HCT116 (cell line): ENCODE data around the gene GRIK1. TPM values are rescaled to one million over a fixed set of nuclear protein-coding genes. Genes with fewer than 3 reads are reported as not detected.

Experiments
- ATAC-seq: fragments of 200-7000 bp; cut with Tn5 transposase; 2 replicates; pipeline ENCODE4 v1.9.1; 2020; ENCODE audit warnings: mild to moderate bottlenecking, moderate library complexity
- BruUV-seq: library from RNA; stranded (reverse); fragments of 400-500 nt; replicated peaks from 2 replicates; lab custom pipeline; 2021; lab: Mats Ljungman, UMichigan
- CTCF ChIA-PET: fragments of 300-600 bp; sonication (Branson Sonifier 250); formaldehyde crosslinking; loops from one replicate; lab custom pipeline; 2021; ENCODE audit warnings: antibody characterized with exemption; lab: Charles Lee
- POLR2A ChIA-PET: fragments of 300-600, 350-600 bp; sonication (Branson Sonifier 250); formaldehyde crosslinking; loops from one replicate; lab custom pipeline; 2021; ENCODE audit warnings: antibody characterized with exemption; lab: Charles Lee
- RAD21 ChIA-PET, 2 experiments: fragments of 300-600 bp; sonication (Branson Sonifier 250); formaldehyde crosslinking; loops; one replicate each; lab custom pipeline; 2023; ENCODE audit warnings: low total read pairs in 2 of 2; ENCODE audit not compliant: uncharacterized antibody in 2 of 2, unreplicated experiment in 2 of 2, low non-redundant PET in 1 of 2; lab: Charles Lee
- DNase-seq: peaks from one replicate; pipeline ENCODE4 v3.0.0-alpha.2; 2010; ENCODE audit warnings: low read depth, low spot score
- H2AFZ ChIP-seq: fragments of 200-600 bp; shearing (Covaris generic), sonication (generic); 2 replicates; pipeline ENCODE4 v1.6.1; 2017; ENCODE audit warnings: low read depth, mixed run types, mixed read lengths, antibody characterized with exemption, low read length; ENCODE audit not compliant: poor library complexity, severe bottlenecking
- H3K27ac ChIP-seq: 2 replicates; pipeline ENCODE4 v1.5.1; 2012; ENCODE audit warnings: low read depth, low read length
- H3K27me3 ChIP-seq: fragments of 200-600 bp; sonication (generic); 2 replicates; pipeline ENCODE4 v1.6.1; 2016; ENCODE audit warnings: mixed run types, low read length, mixed read lengths; ENCODE audit not compliant: insufficient read depth
- H3K36me3 ChIP-seq, 2 experiments: fragments of 200-500 bp in 1 of 2; fragments of 200-600 bp in 1 of 2; sonication (Bioruptor generic) in 1 of 2; sonication (generic) in 1 of 2; 2 replicates each; pipeline versions ENCODE4 v1.5.1 to v1.6.1; 2014 to 2016; ENCODE audit warnings: low read length in 2 of 2, inconsistent platforms in 1 of 2, mixed read lengths in 1 of 2, mixed run types in 1 of 2; ENCODE audit not compliant: insufficient read depth in 2 of 2, control insufficient read depth in 1 of 2
- H3K4me1 ChIP-seq, 2 experiments: fragments of 200-600 bp in 1 of 2; sonication (generic) in 1 of 2; 2 replicates each; pipeline versions ENCODE4 v1.5.1 to v1.6.1; 2012 to 2017; ENCODE audit warnings: low read length in 2 of 2, inconsistent platforms in 1 of 2, mild to moderate bottlenecking in 1 of 2, mixed read lengths in 1 of 2, mixed run types in 1 of 2, moderate library complexity in 1 of 2; ENCODE audit not compliant: insufficient read depth in 2 of 2, control insufficient read depth in 1 of 2
- H3K4me2 ChIP-seq: fragments of 200-600 bp; sonication (generic); 2 replicates; pipeline ENCODE4 v1.6.1; 2017; ENCODE audit warnings: mixed run types, low read length, mixed read lengths
- H3K4me3 ChIP-seq, 2 experiments: fragments of 200-600 bp in 1 of 2; sonication (generic) in 1 of 2; replicated peaks in 1 of 2; 2 replicates each; pipeline ENCODE4 v1.5.1; 2011 to 2016; ENCODE audit warnings: low read length in 2 of 2, control low read depth in 1 of 2, low read depth in 1 of 2, mild to moderate bottlenecking in 1 of 2, mixed read lengths in 1 of 2, mixed run types in 1 of 2
- H3K79me2 ChIP-seq: fragments of 200-600 bp; sonication (generic); 2 replicates; pipeline ENCODE4 v1.6.1; 2017; ENCODE audit warnings: mild to moderate bottlenecking, mixed run types, low read length, moderate library complexity, mixed read lengths; ENCODE audit not compliant: insufficient read depth
- H3K9ac ChIP-seq: fragments of 200-600 bp; sonication (generic); 2 replicates; pipeline ENCODE4 v1.6.1; 2016; ENCODE audit warnings: low read length, mixed read lengths
- H3K9me2 ChIP-seq: fragments of 200-600 bp; sonication (generic), shearing (Covaris generic); 2 replicates; pipeline ENCODE4 v1.6.1; 2017; ENCODE audit warnings: mixed run types, mild to moderate bottlenecking, moderate library complexity; ENCODE audit not compliant: insufficient read depth
- H3K9me3 ChIP-seq, 2 experiments: fragments of 200-500 bp in 1 of 2; fragments of 200-600 bp in 1 of 2; sonication (Bioruptor generic) in 1 of 2; sonication (generic) in 1 of 2; 2 replicates each; pipeline ENCODE4 v1.6.1; 2014 to 2017; ENCODE audit warnings: low read length in 2 of 2, mixed read lengths in 2 of 2, inconsistent platforms in 1 of 2, low read depth in 1 of 2, mild to moderate bottlenecking in 1 of 2, mixed run types in 1 of 2, moderate library complexity in 1 of 2; ENCODE audit not compliant: control insufficient read depth in 1 of 2, insufficient read depth in 1 of 2
- H4K20me1 ChIP-seq: fragments of 200-600 bp; sonication (generic), shearing (Covaris generic); 2 replicates; pipeline ENCODE4 v1.6.1; 2017; ENCODE audit warnings: mixed run types, mild to moderate bottlenecking, moderate library complexity; ENCODE audit not compliant: insufficient read depth
- CBX3 ChIP-seq: IDR thresholded peaks from 2 replicates; pipeline ENCODE4 v1.6.1; 2012; ENCODE audit warnings: low read depth
- CEBPB ChIP-seq: IDR thresholded peaks from 2 replicates; pipeline ENCODE4 v1.6.1; 2012; ENCODE audit warnings: low read depth
- ELF1 ChIP-seq: IDR thresholded peaks from 2 replicates; pipeline ENCODE4 v1.6.1; 2012; ENCODE audit warnings: low read depth, borderline replicate concordance
- EZH2 ChIP-seq: fragments of 200-600 bp; sonication (generic); IDR thresholded peaks from 2 replicates; pipeline ENCODE4 v1.6.1; 2017; ENCODE audit warnings: antibody characterized with exemption, mixed run types
- POLR2A ChIP-seq: IDR thresholded peaks from 2 replicates; pipeline ENCODE4 v1.7.0; 2011; ENCODE audit warnings: borderline replicate concordance; ENCODE audit not compliant: insufficient read depth, insufficient read length; ENCODE audit errors: extremely low read depth
- POLR2AphosphoS5 ChIP-seq: IDR thresholded peaks from 2 replicates; pipeline ENCODE4 v1.6.1; 2011; ENCODE audit warnings: mild to moderate bottlenecking, low read depth, low read length, moderate library complexity
- SIN3A ChIP-seq: IDR thresholded peaks from 2 replicates; pipeline ENCODE4 v1.6.1; 2012; ENCODE audit warnings: low read depth
- SP1 ChIP-seq: IDR thresholded peaks from 2 replicates; pipeline ENCODE4 v1.6.1; 2012; ENCODE audit warnings: low read depth
- SRF ChIP-seq: IDR thresholded peaks from 2 replicates; pipeline ENCODE4 v1.6.1; 2012; ENCODE audit warnings: low read depth
- YY1 ChIP-seq: IDR thresholded peaks from 2 replicates; pipeline ENCODE4 v1.6.1; 2011; ENCODE audit warnings: low read length, low read depth, moderate library complexity, mild to moderate bottlenecking; ENCODE audit not compliant: insufficient replicate concordance; ENCODE audit errors: extremely low read depth
- ZFX ChIP-seq: fragments of 450-650 bp; IDR thresholded peaks from 2 replicates; pipeline ENCODE4 v1.6.1; 2017
- intact Hi-C: fragments of 100-400 bp; cut with micrococcal nuclease; formaldehyde crosslinking; loops from 2 replicates; pipeline ENCODE4 v1.10.0; 2022
- total RNA-seq: library from RNA; stranded (reverse); gene quantifications from one replicate; pipeline ENCODE4 v1.2.1, GENCODE V29; 2021; ENCODE audit not compliant: unreplicated experiment
- TF ChIP-seq, protein P1 (sequence below): IDR thresholded peaks from 2 replicates; pipeline ENCODE4 v1.6.1; 2012; ENCODE audit warnings: low read depth
- TF ChIP-seq, protein P2 (sequence below): IDR thresholded peaks from 2 replicates; pipeline ENCODE4 v1.6.1; 2012
- TF ChIP-seq, protein P3 (sequence below), 3 experiments: fragments of 200-600 bp in 1 of 3; sonication (generic) in 1 of 3; IDR thresholded peaks in 2 of 3; conservative IDR thresholded peaks in 1 of 3; 2 replicates each; pipeline ENCODE4 v1.5.1; 2012 to 2017; ENCODE audit warnings: low read depth in 2 of 3, low read length in 2 of 3, antibody characterized with exemption in 1 of 3, borderline replicate concordance in 1 of 3, control low read depth in 1 of 3, mild to moderate bottlenecking in 1 of 3, mixed read lengths in 1 of 3, mixed run types in 1 of 3, moderate library complexity in 1 of 3; ENCODE audit not compliant: insufficient read depth in 1 of 3
- TF ChIP-seq, protein P4 (sequence below): IDR thresholded peaks from 2 replicates; pipeline ENCODE4 v1.6.1; 2012

The GRIK1 gene
- total RNA-seq, 1 experiment from 2014 or later, result not detected

DNA sequence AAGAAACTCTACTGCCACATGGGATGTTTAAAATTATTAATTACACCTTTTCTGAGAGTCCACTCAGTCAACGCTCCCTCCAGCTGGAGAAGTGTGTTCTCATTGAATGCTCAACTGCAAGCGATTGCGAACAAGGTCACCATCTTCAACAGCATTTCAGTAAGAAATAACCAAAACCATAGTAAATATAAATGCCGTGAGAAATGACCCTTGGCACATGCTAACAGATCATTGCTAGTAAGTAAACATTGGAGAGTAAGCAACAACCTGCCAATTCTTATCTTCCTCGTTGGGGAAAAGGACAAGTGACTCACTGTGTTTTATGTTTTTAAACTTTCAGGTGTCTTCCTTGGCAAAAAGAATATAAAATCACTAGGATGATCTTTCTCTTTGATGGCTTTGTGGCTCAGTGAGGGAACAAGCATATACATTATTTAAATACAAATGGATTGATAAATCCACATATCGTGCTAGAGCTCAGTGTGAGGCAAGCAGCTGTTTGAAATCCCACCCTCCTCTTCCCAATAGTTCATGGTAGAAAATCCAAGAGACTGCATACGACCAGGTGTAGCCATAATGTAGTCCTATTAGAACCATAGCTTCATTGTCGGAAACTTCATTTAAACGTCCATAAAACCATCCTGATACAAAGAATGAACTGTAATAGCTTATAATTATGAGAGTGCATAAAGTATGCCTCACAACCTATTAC, 214.6 kb downstream of the GRIK1 start (continued):
- no peak for TF ChIP-seq CBX3
- TF ChIP-seq CEBPB, result no peak
- no peak for TF ChIP-seq SP1
- TF ChIP-seq EZH2, result no peak

DNA sequence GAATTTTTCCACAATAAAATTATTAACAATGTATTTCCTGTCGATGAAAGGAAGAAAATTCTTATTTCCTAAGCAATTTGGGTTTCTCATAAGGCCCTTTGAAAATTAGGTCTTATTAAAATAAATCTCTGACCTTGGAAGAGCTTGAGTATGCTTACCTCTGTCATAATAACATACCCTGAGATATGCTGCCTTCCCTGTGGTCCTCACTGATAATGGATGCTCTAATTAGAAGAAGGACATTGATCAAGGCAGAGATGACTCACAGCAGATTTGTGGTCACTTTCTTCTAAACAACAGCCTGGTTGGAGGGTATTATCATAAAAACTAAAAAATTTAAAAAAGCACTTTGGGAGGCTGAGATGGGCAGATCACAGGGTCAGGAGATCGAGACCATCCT, 217.8 kb downstream of the GRIK1 start:
- H3K4me2 ChIP-seq, result no peak overlapping the region

More for the DNA sequence above, 217.8 kb downstream of the GRIK1 start:
- CTCF ChIA-PET, result no interaction called here
- BruUV-seq, result no TSS peak
- DNase-seq (no peak), ATAC-seq (no peak)
- peaks cover 7 to 13% of the 10 kb centered on the region in 2 experiments; a peak in 2 of 4 replicates for H3K9me3 ChIP-seq
- intact Hi-C loops, result no loop called here
- TF ChIP-seq, protein P1, sequence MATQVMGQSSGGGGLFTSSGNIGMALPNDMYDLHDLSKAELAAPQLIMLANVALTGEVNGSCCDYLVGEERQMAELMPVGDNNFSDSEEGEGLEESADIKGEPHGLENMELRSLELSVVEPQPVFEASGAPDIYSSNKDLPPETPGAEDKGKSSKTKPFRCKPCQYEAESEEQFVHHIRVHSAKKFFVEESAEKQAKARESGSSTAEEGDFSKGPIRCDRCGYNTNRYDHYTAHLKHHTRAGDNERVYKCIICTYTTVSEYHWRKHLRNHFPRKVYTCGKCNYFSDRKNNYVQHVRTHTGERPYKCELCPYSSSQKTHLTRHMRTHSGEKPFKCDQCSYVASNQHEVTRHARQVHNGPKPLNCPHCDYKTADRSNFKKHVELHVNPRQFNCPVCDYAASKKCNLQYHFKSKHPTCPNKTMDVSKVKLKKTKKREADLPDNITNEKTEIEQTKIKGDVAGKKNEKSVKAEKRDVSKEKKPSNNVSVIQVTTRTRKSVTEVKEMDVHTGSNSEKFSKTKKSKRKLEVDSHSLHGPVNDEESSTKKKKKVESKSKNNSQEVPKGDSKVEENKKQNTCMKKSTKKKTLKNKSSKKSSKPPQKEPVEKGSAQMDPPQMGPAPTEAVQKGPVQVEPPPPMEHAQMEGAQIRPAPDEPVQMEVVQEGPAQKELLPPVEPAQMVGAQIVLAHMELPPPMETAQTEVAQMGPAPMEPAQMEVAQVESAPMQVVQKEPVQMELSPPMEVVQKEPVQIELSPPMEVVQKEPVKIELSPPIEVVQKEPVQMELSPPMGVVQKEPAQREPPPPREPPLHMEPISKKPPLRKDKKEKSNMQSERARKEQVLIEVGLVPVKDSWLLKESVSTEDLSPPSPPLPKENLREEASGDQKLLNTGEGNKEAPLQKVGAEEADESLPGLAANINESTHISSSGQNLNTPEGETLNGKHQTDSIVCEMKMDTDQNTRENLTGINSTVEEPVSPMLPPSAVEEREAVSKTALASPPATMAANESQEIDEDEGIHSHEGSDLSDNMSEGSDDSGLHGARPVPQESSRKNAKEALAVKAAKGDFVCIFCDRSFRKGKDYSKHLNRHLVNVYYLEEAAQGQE, result no peak
- TF ChIP-seq SRF, result no peak
- TF ChIP-seq, protein P2, sequence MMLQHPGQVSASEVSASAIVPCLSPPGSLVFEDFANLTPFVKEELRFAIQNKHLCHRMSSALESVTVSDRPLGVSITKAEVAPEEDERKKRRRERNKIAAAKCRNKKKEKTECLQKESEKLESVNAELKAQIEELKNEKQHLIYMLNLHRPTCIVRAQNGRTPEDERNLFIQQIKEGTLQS, result no peak
- TF ChIP-seq SP1, result no peak
- TF ChIP-seq CEBPB, result no peak
- TF ChIP-seq, protein P3, sequence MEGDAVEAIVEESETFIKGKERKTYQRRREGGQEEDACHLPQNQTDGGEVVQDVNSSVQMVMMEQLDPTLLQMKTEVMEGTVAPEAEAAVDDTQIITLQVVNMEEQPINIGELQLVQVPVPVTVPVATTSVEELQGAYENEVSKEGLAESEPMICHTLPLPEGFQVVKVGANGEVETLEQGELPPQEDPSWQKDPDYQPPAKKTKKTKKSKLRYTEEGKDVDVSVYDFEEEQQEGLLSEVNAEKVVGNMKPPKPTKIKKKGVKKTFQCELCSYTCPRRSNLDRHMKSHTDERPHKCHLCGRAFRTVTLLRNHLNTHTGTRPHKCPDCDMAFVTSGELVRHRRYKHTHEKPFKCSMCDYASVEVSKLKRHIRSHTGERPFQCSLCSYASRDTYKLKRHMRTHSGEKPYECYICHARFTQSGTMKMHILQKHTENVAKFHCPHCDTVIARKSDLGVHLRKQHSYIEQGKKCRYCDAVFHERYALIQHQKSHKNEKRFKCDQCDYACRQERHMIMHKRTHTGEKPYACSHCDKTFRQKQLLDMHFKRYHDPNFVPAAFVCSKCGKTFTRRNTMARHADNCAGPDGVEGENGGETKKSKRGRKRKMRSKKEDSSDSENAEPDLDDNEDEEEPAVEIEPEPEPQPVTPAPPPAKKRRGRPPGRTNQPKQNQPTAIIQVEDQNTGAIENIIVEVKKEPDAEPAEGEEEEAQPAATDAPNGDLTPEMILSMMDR (IDR thresholded peaks at IDR 0.05 in 2 of 3, conservative IDR thresholded peaks at IDR 0.05 in 1 of 3; ENCODE audit: borderline replicate concordance in 1 of 3, insufficient read depth in 1 of 3, low read depth in 2 of 3, low read length in 2 of 3), result no peak
- TF ChIP-seq YY1, result no peak
- TF ChIP-seq POLR2A, result no peak
- no peak for TF ChIP-seq ELF1
- TF ChIP-seq, protein P4, sequence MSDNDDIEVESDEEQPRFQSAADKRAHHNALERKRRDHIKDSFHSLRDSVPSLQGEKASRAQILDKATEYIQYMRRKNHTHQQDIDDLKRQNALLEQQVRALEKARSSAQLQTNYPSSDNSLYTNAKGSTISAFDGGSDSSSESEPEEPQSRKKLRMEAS, result no peak
- no peak for TF ChIP-seq EZH2
- no peak for TF ChIP-seq CBX3
- TF ChIP-seq ZFX, result no peak
- TF ChIP-seq POLR2AphosphoS5, result no peak
- no peak for TF ChIP-seq SIN3A
- no peak overlapping the region for H3K9ac ChIP-seq
- POLR2A ChIA-PET, result no interaction called here
- no peaks in the 10 kb centered on the region for H3K79me2 ChIP-seq
- H3K4me1 ChIP-seq, result no peaks in the 10 kb centered on the region
- H3K27me3 ChIP-seq, result no peaks in the 10 kb centered on the region
- H3K36me3 ChIP-seq, result no peaks in the 10 kb centered on the region
- no peaks in the 10 kb centered on the region for H3K9me2 ChIP-seq
- H3K4me3 ChIP-seq, result no peak overlapping the region
- H2AFZ ChIP-seq, result no peak overlapping the region
- no peaks in the 10 kb centered on the region for H4K20me1 ChIP-seq
- no peak overlapping the region for H3K27ac ChIP-seq
- RAD21 ChIA-PET, result no interaction called here
